Mucosa of rectum (tissue), 2 donors: ENCODE results near the gene SMAP2.
A peak's percentile ranks its signal among the peaks of the same experiment; 100 is the strongest.

Experiments
- H3K27ac ChIP-seq, 2 donors: one replicate each; pipeline ENCODE4 v1.7.0; 2013; ENCODE audit warnings: inconsistent platforms in 2 of 2, low read depth in 2 of 2, low read length in 2 of 2
- H3K27me3 ChIP-seq, 2 donors: one replicate each; pipeline ENCODE4 v1.7.0; 2013; ENCODE audit warnings: low read length in 2 of 2; ENCODE audit not compliant: control insufficient read depth in 2 of 2, insufficient read depth in 2 of 2
- H3K36me3 ChIP-seq, 2 donors: one replicate each; pipeline ENCODE4 v1.7.0; 2013; ENCODE audit warnings: low read length in 2 of 2; ENCODE audit not compliant: control insufficient read depth in 2 of 2, insufficient read depth in 2 of 2
- H3K4me1 ChIP-seq, 2 donors: one replicate each; pipeline ENCODE4 v1.7.0; 2013; ENCODE audit warnings: low read length in 2 of 2, mild to moderate bottlenecking in 1 of 2; ENCODE audit not compliant: control insufficient read depth in 2 of 2, insufficient read depth in 2 of 2
- H3K4me3 ChIP-seq, 2 donors: one replicate each; pipeline ENCODE4 v1.7.0; 2013; ENCODE audit warnings: low read length in 2 of 2
- H3K9ac ChIP-seq, 2 donors: one replicate each; pipeline ENCODE4 v1.7.0; 2013; ENCODE audit warnings: low read length in 2 of 2, low read depth in 1 of 2, mild to moderate bottlenecking in 1 of 2
- H3K9me3 ChIP-seq, 2 donors: one replicate each; pipeline ENCODE4 v1.7.0; 2013; ENCODE audit warnings: low read length in 2 of 2; ENCODE audit not compliant: control insufficient read depth in 2 of 2
- donor health status: healthy.
- donor health status: Normal muscosa, but diverticular disease.

SMAP2 gene

DNA sequence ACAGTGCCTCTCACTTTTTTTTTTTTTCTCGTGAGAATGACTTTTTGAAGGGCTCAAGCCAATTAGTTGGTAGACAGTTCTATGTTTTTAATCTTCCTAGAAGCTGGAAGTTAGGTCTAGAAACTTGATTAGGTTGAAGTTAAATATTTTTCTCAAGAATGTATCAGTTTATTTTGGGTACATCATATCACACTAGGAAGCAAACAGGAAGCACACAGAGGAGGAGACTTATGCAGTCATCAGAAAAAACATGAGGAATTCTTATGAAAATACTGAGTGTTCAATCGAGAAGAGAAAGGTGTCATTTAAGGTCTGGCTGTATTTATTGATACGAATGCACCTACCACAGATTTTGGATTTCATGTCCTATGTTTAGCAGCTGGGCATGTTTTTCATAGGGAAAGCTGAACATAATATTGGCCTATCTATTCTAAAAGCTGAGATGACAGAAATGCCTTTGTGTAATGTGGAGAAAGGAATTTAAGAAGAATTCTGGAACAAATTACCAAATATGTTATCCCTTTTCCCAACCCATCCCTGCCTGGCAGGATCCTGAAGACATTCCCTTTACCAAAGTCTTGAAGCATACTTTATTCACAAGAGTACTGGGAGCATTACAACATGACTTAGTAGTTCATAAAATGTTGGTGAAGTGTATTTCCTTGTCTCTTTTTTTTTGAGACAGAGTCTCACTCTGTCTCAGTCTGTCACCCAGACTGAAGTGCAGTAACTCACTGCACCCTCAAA lies 59.3 kb downstream of the SMAP2 start:
- H3K27me3 ChIP-seq, result no peaks in the 10 kb centered on the region
- no peaks in the 10 kb centered on the region for H3K9me3 ChIP-seq
- H3K4me3 ChIP-seq, result no peak overlapping the region
- no peak overlapping the region for H3K9ac ChIP-seq
- no peaks in the 10 kb centered on the region for H3K36me3 ChIP-seq
- no peak overlapping the region for H3K27ac ChIP-seq
- no peaks in the 10 kb centered on the region for H3K4me1 ChIP-seq

- Histone ChIP-seq H3K4me3 (no peak overlapping the region), H3K9me3 (no peaks in the 10 kb centered on the region), H3K4me1 (no peaks in the 10 kb centered on the region), H3K9ac (no peak overlapping the region), H3K27ac (no peak overlapping the region), H3K27me3 (no peaks in the 10 kb centered on the region), H3K36me3 (no peaks in the 10 kb centered on the region)
Measured at GRCh38 chr1:40435471-40435870, 61.9 kb downstream of the SMAP2 start.

DNA sequence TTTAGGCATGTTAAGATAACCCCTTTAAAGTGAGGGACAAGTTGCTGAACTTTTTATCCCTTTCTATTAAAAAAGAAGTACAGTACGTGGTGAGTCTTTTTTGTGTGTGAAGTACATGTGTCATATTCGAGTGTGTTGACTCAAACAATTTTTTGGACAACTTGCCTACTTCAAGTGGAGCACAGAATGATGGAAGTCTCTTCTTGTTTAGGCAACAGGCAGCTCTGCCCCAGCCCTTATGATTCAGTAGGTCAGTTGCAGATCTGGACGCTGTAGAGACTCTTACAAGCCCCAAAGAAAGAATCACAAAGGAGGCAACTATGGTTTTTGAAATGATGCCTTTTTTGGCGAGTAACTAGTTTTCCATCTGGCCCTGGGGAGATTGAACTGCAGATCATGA lies 62.3 kb downstream of the SMAP2 start:
- Histone ChIP-seq H3K36me3 (no peaks in the 10 kb centered on the region), H3K4me1 (no peaks in the 10 kb centered on the region), H3K4me3 (no peak overlapping the region), H3K27ac (no peak overlapping the region), H3K9me3 (no peaks in the 10 kb centered on the region), H3K9ac (no peak overlapping the region), H3K27me3 (no peaks in the 10 kb centered on the region)

DNA sequence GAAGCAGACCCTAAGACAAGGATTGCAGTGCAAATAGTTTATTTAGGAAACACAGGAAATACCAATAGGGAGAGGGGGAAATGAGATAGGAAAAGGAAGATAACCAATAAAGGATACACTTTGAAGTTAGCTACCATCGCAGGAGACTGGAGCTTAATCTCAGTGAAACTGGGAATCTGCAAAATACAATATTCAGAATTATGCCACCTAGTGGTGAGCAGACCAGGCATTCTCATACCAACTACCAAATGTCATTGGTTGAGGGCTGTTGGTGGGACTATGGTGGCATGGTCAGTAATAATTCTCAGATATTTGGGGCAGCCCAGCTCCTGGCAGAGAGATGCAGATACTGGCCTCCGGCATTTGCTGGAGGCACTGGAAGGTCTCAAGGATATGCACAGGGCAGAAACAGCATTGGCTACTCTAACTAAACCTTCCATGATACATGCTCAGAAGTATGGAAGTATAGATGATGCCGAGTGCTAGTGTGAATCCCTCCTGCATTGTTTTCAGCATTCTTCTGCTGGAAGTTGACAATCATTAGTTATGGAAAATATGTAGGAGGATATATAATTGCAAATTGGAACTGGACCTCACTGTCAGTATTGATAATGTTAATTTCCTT lies 65.0 kb downstream of the SMAP2 start:
- Histone ChIP-seq H3K27me3 (no peaks in the 10 kb centered on the region), H3K9me3 (no peaks in the 10 kb centered on the region), H3K27ac (no peak overlapping the region), H3K4me3 (no peak overlapping the region), H3K9ac (no peak overlapping the region), H3K4me1 (no peaks in the 10 kb centered on the region), H3K36me3 (no peaks in the 10 kb centered on the region)

- no peak overlapping the region for H3K27ac ChIP-seq
Measured at GRCh38 chr1:40439247-40439646, 65.7 kb downstream of the SMAP2 start.

DNA sequence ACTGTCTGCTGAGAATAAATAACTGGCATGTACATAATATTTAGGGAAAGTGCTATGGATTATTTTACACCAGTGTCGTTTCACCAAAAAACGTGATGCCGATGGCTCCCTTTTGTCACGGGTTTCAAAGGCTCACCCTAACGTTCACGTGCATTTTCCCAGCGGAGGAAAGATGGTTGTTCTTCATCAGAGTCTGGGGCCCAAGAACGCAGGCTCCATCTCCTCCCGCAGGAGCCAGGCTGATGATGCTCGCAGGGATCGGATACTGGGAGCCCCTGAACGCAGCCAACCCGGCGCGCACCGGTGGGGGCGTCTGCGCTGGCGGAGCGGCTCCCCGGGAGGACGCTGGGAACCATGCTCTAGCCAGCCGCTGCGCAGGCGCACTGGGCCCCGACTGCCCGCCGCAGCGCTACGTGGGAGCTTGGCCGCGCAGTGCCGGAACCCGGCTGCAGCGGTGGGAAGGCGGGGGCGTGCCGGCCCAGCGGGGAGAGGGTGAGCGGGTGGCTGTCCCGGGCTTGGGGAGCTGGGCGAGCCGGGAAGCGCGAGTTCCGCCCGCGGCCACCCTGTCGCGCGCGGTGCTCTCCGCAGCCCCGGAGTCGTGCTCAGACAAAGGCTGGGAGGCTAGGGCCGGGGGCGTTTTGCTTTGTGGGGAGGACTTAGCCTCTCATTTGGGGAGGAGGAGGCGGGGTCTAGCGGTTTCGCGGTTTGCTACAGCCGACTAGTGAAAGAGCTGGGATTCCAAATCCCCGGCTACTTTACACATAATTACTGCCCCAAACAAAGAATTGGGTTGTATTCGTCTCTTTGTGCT lies 76.4 kb downstream of the SMAP2 start, which contains the start of gene ZFP69B:
Gene ZFP69B, plus strand, starts transcription at position 793 of the 811 bp plus-strand sequence. CDS start 486 bp downstream, outside the sequence.
- Histone ChIP-seq H3K9me3 (peaks cover 3 to 6% of the 10 kb centered on the region in 2 donors), H3K4me3 (peak within 1 kb of the TSS; percentile 72 to 79), H3K27me3 (no peaks in the 10 kb centered on the region), H3K4me1 (peaks cover 0 to 3% of the 10 kb centered on the region in 2 donors), H3K36me3 (no peaks in the 10 kb centered on the region), H3K27ac (peak within 1 kb of the TSS; percentile 54 to 69), H3K9ac (peak within 1 kb of the TSS; percentile 70 to 72)

More at GRCh38 chr1:40439247-40439646, 65.7 kb downstream of the SMAP2 start:
- H3K27me3 ChIP-seq, result no peaks in the 10 kb centered on the region
- no peak overlapping the region for H3K9ac ChIP-seq
- H3K36me3 ChIP-seq, result no peaks in the 10 kb centered on the region
- H3K4me3 ChIP-seq, result no peak overlapping the region
- H3K9me3 ChIP-seq, result no peaks in the 10 kb centered on the region
- H3K4me1 ChIP-seq, result no peaks in the 10 kb centered on the region

DNA sequence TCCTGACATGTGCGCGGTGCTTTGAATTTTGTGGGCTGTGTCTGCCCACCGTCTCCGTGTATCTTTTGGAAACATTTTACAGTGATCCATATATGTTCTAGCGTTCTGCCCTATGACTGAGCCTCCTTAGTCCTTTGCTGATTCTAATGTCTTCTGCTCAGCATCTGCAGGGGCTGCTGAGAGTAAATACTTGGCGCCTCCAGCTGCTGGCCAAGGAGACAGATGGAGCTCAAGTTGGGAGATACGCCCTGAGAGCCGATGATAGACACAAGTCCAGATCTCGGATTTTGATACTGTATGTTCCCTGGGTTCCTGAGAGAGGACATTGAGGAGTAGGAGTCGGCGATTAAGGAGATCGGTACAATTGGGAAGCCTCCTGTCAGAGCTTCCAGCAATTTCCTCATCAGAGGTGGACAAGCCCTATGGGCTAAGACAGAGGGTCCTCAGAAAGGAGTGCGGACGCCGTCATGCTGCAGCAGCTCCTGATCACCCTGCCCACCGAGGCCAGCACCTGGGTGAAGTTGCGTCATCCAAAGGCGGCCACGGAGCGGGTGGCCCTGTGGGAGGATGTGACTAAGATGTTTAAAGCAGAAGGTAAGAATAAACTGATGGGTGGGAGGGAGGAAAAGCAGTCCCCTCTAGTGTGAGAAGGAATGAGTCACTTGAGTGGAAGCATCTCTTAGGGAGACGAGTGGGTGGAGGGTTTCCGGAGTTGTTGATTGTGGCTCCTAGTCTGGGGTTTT lies 77.1 kb downstream of the SMAP2 start:
- Histone ChIP-seq H3K27me3 (no peaks in the 10 kb centered on the region), H3K4me3 (peak overlapping the region; percentile 72 to 79), H3K9ac (peak overlapping the region; percentile 57 to 72), H3K36me3 (no peaks in the 10 kb centered on the region), H3K27ac (peak overlapping the region; percentile 50 to 69), H3K9me3 (peaks cover 3 to 6% of the 10 kb centered on the region in 2 donors), H3K4me1 (peaks cover 0 to 3% of the 10 kb centered on the region in 2 donors)

DNA sequence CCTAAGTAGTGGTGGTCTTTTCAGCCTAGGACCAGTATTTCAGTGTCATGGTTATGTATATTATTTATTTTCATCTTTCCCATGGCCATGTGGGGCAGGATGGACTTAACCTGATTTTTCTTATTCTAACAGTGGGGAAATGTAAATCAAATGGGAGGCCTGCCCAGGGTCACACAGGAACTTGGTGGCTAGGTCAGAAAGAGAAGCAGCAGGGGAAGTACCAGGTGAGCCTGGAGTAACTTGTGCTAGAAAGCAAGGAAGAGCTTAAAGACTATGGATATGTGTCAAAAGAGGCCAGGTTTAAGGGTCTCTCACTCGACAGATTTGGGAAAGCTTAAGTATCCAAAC lies 77.7 kb downstream of the SMAP2 start:
- no peak overlapping the region for H3K4me3 ChIP-seq
- no peak overlapping the region for H3K9ac ChIP-seq
- no peak overlapping the region for H3K27ac ChIP-seq

DNA sequence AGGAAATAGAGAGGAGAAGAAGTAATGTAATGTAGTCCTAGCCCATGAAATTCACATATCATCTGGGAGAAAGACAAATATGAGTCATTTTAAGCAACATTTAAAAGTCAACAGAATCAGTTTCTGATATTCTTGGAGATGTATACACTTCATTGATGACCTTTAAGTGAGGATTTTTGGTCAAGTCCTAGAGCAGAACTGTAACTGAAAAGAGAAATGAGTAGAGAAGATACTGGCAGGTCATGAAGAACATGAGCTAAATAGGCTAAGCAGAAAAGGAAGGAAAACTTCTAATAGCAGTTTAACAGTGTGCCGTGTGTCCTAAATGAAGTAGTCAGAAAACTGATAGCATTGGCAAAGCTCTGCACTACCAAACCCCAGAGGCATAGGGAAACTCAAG lies 81.3 kb downstream of the SMAP2 start:
- no peak overlapping the region for H3K9ac ChIP-seq
- H3K27ac ChIP-seq, result no peak overlapping the region
- H3K4me1 ChIP-seq, result peaks cover 0 to 3% of the 10 kb centered on the region in 2 donors
- no peak overlapping the region for H3K4me3 ChIP-seq
- H3K27me3 ChIP-seq, result no peaks in the 10 kb centered on the region
- peaks cover 18 to 25% of the 10 kb centered on the region in 2 donors for H3K9me3 ChIP-seq
- peaks cover 17 to 18% of the 10 kb centered on the region in 2 donors for H3K36me3 ChIP-seq

More for the DNA sequence above, 77.7 kb downstream of the SMAP2 start:
- H3K9me3 ChIP-seq, result peaks cover 3 to 6% of the 10 kb centered on the region in 2 donors
- H3K27me3 ChIP-seq, result no peaks in the 10 kb centered on the region
- H3K36me3 ChIP-seq, result no peaks in the 10 kb centered on the region
- peaks cover 0 to 3% of the 10 kb centered on the region in 2 donors for H3K4me1 ChIP-seq
